ENCODE data around the gene SMIM44.

GRCh38 chr19:3494559-3494958 is 11.3 kb upstream of the SMIM44 start:
- TF ChIP-seq CTCF (IDR thresholded peaks at IDR 0.05) (no peak), POLR2A (IDR thresholded peaks at IDR 0.05) (no peak)
